ENCODE data around the gene SLC8B1. TPM values are rescaled to one million over a fixed set of nuclear protein-coding genes. Genes with fewer than 3 reads are reported as not detected.

The SLC8B1 gene
- total and polyA plus RNA-seq, 9 of the 15 experiments (the other 6 are each of a cell fraction or from before 2014, with no cell fraction given), result 0.86 to 34.1 (median 18.5) TPM

DNA sequence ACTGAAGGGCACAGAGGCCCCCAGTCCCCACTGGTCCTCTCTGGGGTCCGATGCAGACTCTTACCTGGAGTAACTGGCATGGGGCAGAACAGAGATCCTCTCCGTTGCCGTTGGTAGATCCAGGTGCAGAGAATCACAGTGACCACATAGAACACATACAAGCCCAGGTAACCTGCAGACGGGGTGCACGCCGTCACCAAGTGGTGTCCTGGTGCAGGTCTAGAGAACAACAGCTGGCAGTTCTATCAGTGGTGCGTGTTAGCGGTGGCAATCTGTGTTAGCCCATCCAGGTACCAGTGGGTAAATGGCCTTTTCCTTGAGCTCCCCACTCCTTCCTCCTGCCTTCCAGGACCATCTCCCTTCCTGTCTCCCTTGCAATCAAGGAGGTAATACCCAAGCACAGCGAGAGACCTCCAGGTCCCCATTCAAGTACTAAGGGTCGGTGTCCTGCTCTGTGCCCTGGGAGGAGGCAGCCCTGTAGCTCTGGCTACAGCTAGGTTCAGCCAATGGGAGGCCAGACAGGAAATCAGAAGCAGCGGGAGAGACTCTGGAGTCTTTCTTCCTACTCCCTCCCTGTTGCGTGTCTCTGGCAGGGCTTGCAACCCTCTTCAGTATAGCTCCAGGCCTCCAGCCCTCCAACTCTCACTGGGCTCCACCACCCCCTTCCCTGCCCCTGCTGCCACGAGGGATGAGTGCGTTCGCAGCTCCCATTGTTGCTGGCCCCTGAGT is 15.8 kb downstream of the SLC8B1 start (continued):
- TF ChIP-seq CHD4 (IDR thresholded peaks at IDR 0.05; ENCODE audit: insufficient read depth, insufficient replicate concordance, low read depth, low read length, poor library complexity, severe bottlenecking) (peak; percentile 42), ZNF3 (CRISPR knock-in tag; IDR thresholded peaks at IDR 0.05) (no peak), RBM25 (IDR thresholded peaks at IDR 0.05; ENCODE audit: low read depth, low read length, severe bottlenecking) (peak; percentile 59), TCF3 (CRISPR knock-in tag; IDR thresholded peaks at IDR 0.05) (no peak), TRIM28 (IDR thresholded peaks at IDR 0.05) (no peak)
- TF ChIP-seq, protein P1, sequence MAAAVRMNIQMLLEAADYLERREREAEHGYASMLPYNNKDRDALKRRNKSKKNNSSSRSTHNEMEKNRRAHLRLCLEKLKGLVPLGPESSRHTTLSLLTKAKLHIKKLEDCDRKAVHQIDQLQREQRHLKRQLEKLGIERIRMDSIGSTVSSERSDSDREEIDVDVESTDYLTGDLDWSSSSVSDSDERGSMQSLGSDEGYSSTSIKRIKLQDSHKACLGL (CRISPR knock-in tag; IDR thresholded peaks at IDR 0.05; ENCODE audit: borderline replicate concordance, poor library complexity, severe bottlenecking), result no peak

DNA sequence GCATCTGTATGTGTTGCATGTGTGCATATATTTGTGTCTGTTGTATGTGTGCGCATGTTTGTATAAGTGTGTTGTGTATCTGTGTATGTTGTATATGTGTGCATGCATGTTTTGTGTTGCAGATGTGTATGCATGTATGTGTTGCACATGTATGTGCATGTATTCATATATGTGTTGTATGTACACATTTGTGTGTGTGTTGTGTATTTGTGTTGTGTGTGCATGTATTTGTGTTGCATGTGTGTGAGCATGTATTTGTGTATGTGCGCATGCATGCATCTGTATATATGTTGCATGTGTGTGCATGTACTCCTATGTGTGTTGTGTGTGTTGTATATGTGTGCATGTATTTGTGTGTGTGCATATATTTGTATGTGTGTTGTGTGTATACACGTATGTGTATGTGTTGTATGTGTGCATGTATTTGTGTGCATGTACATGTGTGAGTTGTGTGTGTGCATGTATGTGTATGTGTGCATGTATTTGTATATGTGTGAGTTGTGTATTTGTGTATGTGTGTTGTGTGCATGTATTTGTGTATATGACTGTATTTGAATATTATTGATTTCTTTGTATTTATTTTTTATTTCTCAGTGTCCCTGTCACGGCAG is 16.8 kb downstream of the SLC8B1 start:
- POLR2A ChIA-PET, result no interaction called here
- H2AFZ ChIP-seq (ENCODE audit: low read depth, low read length), result no peak overlapping the region
- no peak for DNase-seq (ENCODE audit: extremely low read depth in 1 of 4, low spot score in 3 of 4)
- no peak overlapping the region for H3K4me3 ChIP-seq
- peaks cover 7 to 8% of the 10 kb centered on the region in 2 experiments for H3K4me1 ChIP-seq (replicated peaks in 1 of 2; ENCODE audit: control insufficient read depth in 2 of 2, insufficient read depth in 2 of 2, low read length in 2 of 2)
- no peak overlapping the region for H3K9ac ChIP-seq (ENCODE audit: insufficient read depth in 1 of 2, low read depth in 2 of 2, low read length in 2 of 2)
- BruUV-seq (replicated peaks), result no TSS peak
- H3K4me2 ChIP-seq (ENCODE audit: insufficient read depth, low read length), result no peak overlapping the region
- no peaks in the 10 kb centered on the region for H3K27me3 ChIP-seq (ENCODE audit: control insufficient read depth in 2 of 2, insufficient read depth in 2 of 2, low read length in 2 of 2)
- in situ Hi-C loops (cut with MboI) (loop anchor here (10.0 kb wide), 1 partner anchor 597 kb away; no protein-coding TSS in a partner anchor), intact Hi-C loops (cut with micrococcal nuclease) (no loop called here)
- H3K9me1 ChIP-seq (ENCODE audit: control insufficient read depth, insufficient read depth, low read length), result peaks cover 5% of the 10 kb centered on the region
- no peak overlapping the region for H3K27ac ChIP-seq (ENCODE audit: extremely low read depth, low read depth, low read length)
- no peak for FAIRE-seq
- H4K20me1 ChIP-seq (replicated peaks; ENCODE audit: control insufficient read depth, insufficient read depth, low read length), result no peaks in the 10 kb centered on the region; the same call in 1 of the 2 replicates
- H3K36me3 ChIP-seq (ENCODE audit: control insufficient read depth, insufficient read depth, low read length), result peaks cover 79% of the 10 kb centered on the region
- CTCF ChIA-PET (ENCODE audit: low intra/inter-chr PET ratio), result no interaction called here
- ATAC-seq, result no peak
- H3K79me2 ChIP-seq (ENCODE audit: control insufficient read depth, insufficient read depth, low read length), result no peaks in the 10 kb centered on the region
- H3K9me3 ChIP-seq (replicated peaks; ENCODE audit: control insufficient read depth, insufficient read depth, low read depth, low read length), result no peaks in the 10 kb centered on the region
- 92% methylated on average over 4 of the region's 4 CpGs for WGBS (ENCODE audit: insufficient coverage, low coverage, missing lambda C conversion rate)
- TF ChIP-seq PHF20 (IDR thresholded peaks at IDR 0.05; ENCODE audit: partially characterized antibody), result peak; percentile 66
- peak in 1 of 2 experiments; percentile 94; a peak in 2 of 4 replicates for TF ChIP-seq KDM1A (IDR thresholded peaks at IDR 0.05)
- no peak for TF ChIP-seq SREBF2 (CRISPR knock-in tag; IDR thresholded peaks at IDR 0.05)
- no peak for TF ChIP-seq RAD51 (IDR thresholded peaks at IDR 0.05; ENCODE audit: borderline replicate concordance, low read depth)
- TF ChIP-seq NR2C1 (IDR thresholded peaks at IDR 0.05), result 0 out of 2 replicates have a peak, but pooled peaks have one; percentile 13
- TF ChIP-seq NR2C1 (tag; IDR thresholded peaks at IDR 0.05), result no peak
- TF ChIP-seq NFRKB (IDR thresholded peaks at IDR 0.05; ENCODE audit: low read depth), result peak; percentile 66; the same call in 1 of the 2 replicates
- TF ChIP-seq SUPT5H (IDR thresholded peaks at IDR 0.05), result 0 out of 2 replicates have a peak, but pooled peaks have one; percentile 30
- TF ChIP-seq ARHGAP35 (IDR thresholded peaks at IDR 0.05; ENCODE audit: partially characterized antibody), result peak; percentile 46
- 0 out of 2 replicates have a peak, but pooled peaks have one; percentile 43 for TF ChIP-seq ARID2 (IDR thresholded peaks at IDR 0.05)
- TF ChIP-seq MYBL2 (IDR thresholded peaks at IDR 0.05; ENCODE audit: low read depth), result peak; percentile 29; the same call in 1 of the 2 replicates
- TF ChIP-seq MYBL2 (CRISPR knock-in tag; IDR thresholded peaks at IDR 0.05; ENCODE audit: borderline replicate concordance), result no peak
- TF ChIP-seq, protein P2, sequence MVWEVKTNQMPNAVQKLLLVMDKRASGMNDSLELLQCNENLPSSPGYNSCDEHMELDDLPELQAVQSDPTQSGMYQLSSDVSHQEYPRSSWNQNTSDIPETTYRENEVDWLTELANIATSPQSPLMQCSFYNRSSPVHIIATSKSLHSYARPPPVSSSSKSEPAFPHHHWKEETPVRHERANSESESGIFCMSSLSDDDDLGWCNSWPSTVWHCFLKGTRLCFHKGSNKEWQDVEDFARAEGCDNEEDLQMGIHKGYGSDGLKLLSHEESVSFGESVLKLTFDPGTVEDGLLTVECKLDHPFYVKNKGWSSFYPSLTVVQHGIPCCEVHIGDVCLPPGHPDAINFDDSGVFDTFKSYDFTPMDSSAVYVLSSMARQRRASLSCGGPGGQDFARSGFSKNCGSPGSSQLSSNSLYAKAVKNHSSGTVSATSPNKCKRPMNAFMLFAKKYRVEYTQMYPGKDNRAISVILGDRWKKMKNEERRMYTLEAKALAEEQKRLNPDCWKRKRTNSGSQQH (CRISPR knock-in tag; IDR thresholded peaks at IDR 0.05), result 0 out of 2 replicates have a peak, but pooled peaks have one; percentile 39
- TF ChIP-seq BCOR (IDR thresholded peaks at IDR 0.05), result peak; percentile 6; the same call in 1 of the 2 replicates
- no peak for TF ChIP-seq ZNF140 (CRISPR knock-in tag; IDR thresholded peaks at IDR 0.05)

Data from K562 (cell line).